GM04504 (cell line): ENCODE data around the gene ASB16.
"Not testable (repeated sequence)": the region's sequence is repeated elsewhere in the genome, so short reads cannot be mapped to it uniquely, and the experiment has no call there.

Source experiments
- DNase-seq: peaks from one replicate; pipeline ENCODE4 v3.0.0-alpha.2; 2012; ENCODE audit warnings: low read depth

The ASB16 gene

GRCh38 chr17:44149066-44149465 lies 21.4 kb upstream of the ASB16 start:
- DNase-seq, result not testable (repeated sequence)

DNA sequence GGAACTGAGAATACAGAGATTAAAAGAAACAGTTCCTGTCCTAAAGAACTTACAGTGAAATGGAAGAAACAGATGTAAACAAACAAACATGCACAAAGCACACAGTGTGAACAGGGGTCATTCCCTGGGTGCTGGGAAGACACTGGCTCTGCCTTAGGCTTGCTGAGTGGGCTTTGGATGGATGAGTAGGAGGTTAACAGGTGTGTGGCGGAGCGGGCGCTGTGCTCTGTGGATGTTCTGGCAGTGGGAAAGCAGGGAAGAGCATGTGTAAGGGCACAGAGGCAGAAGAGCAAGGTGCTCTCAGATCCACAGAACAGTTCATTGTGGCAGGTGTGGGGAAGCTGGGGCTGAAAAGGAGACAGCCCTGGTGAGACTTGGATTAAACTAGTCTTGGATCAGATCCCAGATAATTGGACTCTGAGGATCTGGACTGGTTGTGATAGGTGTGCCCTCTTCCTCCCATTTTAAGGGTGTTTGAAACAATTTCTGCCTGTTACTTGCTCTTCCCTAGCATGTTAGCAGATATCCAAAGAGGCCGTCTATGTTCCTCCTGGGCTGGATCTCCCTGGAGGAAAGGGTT lies 20.7 kb upstream of the ASB16 start:
- DNase-seq, result no peak

DNA sequence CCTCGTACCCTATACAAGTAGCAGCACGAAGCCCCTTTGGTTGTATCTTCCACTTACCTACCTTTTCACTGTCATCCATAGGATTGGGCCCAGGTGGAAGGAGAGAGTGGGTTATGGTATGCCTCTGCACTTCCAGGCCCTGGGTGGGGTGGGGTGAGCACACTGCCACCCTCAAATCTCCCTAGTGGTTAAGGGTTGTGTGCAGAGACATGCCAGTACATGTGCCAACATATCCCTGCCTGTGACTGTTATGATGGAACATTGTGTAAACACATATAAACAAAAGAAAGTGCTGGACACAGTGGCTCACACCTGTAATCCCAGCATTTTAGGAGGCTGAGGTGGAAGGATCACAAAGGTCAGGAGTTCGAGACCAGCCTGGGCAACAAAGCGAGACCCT lies 17.6 kb upstream of the ASB16 start:
- no peak for DNase-seq

GRCh38 chr17:44155488-44155887 lies 15.0 kb upstream of the ASB16 start:
- no peak for DNase-seq

GRCh38 chr17:44159519-44160210 lies 10.8 kb upstream of the ASB16 start:
- DNase-seq, result no peak

GRCh38 chr17:44164476-44164875 lies 6.0 kb upstream of the ASB16 start:
- DNase-seq, result no peak

GRCh38 chr17:44167181-44167861 lies 3.2 kb upstream of the ASB16 start:
- DNase-seq, result no peak

- DNase-seq, result no peak
Observed at GRCh38 chr17:44170135-44170498, 387 bp upstream of the ASB16 start.

DNA sequence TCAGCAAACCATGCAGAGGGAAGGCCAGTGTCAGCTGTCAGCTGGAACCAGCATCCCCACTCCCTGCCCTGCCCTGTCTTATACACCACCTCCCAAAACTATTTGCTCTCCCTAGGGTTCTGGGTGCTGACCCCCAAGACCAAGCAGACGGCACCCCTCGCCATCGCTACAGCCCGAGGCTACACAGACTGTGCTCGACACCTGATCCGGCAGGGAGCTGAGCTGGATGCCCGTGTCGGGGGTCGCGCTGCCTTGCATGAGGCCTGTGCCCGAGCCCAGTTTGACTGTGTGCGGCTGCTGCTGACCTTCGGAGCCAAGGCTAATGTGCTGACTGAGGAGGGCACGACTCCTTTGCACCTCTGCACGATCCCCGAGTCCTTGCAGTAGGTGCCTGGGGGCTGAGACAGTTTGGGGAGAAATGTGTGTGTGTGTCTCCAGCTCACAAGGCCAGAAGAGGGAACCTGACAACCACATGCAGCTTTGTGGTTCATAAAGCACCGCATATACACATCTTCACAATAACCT lies 1.5 kb downstream of the ASB16 start:
- no peak for DNase-seq

- DNase-seq, result no peak
Observed at GRCh38 chr17:44174427-44174826, 3.9 kb downstream of the ASB16 start.

DNA sequence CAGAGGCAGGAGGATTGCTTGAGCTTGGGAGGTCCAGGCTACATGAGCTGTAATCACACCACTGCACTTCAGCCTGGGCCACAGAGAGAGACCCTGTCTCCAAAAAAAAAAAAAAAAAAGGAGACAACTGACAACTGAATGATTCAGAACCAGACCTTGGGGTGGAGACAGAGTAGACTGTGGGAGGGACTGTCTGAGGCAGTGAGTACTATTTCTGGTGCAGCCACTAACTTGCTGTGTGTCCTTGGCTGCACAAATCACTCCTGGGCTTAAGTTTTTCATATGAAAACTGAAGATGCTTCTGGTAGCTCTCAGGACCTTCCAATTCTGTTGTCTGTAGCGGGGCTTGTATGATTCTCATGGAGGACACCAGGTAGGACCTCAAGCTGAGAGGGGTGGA lies 5.8 kb downstream of the ASB16 start:
- no peak for DNase-seq

DNA sequence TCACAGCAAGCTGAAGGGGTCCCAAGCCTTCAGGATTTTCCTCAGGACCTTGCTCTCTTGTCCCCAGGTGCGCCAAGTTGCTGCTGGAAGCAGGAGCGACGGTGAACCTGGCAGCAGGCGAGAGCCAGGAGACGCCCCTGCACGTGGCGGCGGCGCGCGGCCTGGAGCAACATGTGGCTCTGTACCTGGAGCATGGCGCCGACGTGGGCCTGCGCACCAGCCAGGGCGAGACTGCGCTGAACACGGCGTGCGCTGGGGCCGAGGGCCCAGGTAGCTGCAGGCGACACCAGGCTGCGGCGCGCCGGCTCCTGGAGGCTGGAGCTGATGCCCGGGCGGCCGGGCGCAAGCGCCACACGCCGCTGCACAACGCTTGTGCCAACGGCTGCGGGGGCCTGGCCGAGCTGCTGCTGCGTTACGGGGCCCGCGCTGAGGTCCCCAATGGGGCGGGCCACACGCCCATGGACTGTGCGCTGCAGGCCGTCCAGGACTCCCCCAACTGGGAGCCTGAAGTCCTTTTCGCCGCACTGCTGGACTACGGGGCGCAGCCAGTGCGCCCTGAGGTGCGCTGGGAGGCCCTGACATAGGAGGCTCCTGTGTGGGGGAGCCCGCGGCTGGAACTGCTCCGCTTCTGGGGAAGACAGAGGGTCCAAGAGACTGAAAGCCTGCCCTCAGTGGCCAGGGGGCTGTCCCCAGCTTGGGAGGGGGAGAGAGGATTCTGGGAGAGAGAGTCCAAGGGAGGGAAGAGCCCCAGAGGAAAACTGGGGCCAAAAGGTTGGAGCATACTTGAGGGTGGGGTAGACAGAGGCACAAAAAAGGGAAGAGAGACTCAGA lies 6.4 kb downstream of the ASB16 start:
- no peak for DNase-seq

DNA sequence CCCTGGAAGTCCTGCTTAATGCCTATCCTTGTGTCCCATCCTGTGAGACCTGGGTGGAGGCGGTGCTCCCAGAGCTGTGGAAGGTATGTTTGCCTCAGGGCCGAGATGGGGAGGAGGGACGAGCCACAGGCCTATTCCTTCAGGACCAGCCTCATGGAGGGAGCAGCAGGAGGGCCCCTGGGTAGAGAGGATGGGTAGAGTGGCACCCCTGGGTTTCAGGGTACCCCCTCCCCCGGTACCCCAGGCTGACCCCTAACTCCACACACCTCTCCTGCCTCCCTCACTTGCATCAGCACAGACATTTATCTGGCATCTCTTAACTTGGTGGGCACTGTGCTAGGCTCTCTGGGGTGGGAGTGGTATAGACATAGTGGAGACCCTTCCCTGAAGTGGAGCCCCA lies 7.1 kb downstream of the ASB16 start:
- no peak for DNase-seq

GRCh38 chr17:44178133-44178532 lies 7.6 kb downstream of the ASB16 start:
- no peak for DNase-seq

DNA sequence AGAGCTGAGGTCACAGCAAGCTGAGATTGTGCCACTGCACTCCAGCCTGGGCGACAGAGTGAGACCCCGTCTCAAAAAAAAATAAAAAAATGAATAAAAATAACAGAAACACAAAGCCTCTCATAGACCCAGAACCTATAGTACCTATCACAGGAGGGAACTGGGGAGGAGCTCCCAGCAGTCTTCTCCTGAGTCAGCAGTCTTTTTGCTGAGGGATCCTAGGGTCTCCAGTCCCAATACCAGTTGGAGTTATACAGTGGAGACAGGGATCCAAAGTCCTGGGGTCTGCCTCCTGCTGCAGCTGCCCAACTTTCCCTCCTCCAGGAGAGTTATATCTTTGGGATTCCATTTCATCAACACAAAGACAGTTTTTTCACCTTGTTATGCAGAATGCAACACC lies 12.5 kb downstream of the ASB16 start:
- no peak for DNase-seq

DNA sequence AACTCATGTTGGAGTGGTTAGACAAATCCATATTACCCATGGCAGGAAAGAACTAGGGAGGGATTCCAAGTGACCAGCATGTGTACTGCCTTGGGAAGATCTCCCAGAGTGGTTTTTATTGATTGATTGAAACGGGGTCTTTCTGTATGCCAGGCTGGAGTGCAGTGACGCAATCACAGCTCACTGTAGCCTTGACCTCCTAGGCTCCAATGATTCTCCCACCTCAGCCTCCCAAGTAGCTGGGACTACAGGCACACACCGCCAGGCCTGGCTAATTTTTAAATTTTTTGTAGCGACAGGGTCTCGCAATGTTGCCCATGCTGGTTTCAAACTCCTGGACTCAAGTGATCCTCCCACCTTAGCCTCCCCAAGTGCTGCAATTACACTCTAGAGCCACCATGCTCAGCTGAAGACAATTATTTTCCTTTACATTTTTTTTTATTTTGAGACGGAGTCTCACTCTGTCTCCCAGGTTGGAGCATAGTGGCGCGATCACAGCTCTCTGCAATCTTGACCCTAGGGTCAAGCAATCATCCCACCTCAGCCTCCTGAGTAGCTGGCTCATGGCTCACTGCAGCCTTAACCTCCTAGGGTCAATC lies 13.8 kb downstream of the ASB16 start:
- DNase-seq, result no peak

DNA sequence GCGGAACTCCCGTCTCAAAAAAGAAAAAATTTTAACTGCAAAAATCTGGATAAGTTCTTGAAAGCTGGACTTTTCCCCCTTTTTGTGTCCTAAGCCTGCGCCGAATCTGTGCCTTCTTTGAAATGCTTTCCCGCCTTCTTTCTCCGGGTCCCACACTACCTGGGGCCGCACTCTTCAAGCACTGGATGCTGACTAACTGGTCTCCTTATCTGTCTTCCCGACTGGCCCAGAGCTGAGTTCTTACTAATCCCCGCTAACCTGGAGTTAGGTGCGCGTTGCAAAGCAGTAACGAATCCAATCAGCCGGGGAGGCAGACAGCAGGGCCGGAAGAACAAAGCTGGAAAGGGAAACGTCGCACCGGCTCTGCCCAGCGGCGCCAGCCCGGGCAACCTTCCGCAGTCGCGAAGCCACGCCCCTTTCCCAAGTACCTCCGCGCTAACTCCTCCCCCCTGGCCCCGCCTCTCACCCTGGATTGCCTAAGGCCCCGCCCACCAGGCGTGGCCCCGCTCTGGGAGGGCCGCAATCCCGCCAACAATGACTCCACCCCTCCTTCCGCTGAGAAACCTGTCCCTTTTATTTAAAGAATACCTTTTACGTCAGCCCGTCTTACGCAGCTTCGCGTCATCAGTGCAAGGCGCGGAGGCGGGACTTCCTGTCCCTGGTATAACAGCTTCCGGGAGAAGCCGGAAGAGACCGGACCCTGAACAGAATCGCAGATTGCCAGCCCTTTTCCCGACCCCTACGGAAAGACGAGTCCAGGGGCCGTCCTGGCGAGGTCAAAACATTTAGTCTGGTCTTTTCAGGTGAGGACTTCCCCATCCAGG lies 16.0 kb downstream of the ASB16 start, which contains the start of gene TMUB2:
Gene TMUB2 (plus strand): TSS at position 666 of the 824 bp plus-strand sequence. CDS start 737 bp downstream, outside the sequence.
- peak; percentile 99 for DNase-seq

DNA sequence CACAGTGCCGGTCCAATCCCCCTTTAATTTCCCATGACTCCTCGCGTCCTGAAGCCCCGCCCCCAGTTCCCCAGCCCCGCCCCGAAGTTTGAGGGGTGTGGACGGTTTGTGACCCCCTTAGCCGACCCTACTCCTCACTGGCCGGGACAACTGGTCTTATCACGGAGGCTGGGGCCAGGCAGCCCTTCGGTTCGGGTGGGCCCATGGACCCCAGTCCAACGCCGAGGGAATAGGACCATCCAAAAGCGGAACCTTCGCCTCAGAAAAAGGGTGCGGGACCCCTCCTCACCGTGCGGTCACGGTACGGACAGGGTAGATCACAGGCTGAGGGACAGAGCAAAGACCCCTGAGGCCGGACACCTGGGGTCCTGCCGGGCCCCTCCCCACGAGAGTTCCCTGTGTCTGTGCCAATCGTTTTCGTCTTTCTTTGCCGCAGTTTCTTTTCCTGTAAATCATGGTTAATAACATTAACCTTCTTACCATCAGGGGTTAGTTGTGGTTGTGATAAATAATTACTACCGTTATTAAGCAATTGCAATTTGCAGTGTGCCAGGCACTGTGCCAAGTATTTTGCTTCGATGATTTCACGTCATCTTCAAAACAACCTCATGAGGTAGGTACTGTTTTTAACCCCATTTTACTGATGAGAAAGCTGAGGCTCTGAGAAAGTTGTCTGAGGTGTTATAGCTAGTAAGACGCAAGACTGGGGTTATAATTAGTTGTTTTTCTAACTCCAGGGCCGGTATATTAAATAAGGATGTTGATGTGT lies 16.8 kb downstream of the ASB16 start:
- DNase-seq, result no peak

- no peak for DNase-seq
Observed at GRCh38 chr17:44188576-44189403, 18.3 kb downstream of the ASB16 start.
